K562 (cell line): ENCODE data around the gene PI4K2B. TPM values are rescaled to one million over a fixed set of nuclear protein-coding genes. Genes with fewer than 3 reads are reported as not detected.

Experiments used
- ATAC-seq: fragments of 200-7000 bp; cut with Tn5 transposase; 3 replicates; pipeline ENCODE4 v1.9.1; 2020; ENCODE audit warnings: moderate library complexity
- BruUV-seq: library from RNA; stranded (reverse); fragments of 400-500 nt; replicated peaks from 2 replicates; lab custom pipeline; 2021; lab: Mats Ljungman, UMichigan
- CTCF ChIA-PET: fragments of 300-600 bp; formaldehyde crosslinking; extraction: SDS; loops from one replicate; lab custom pipeline; 2021; ENCODE audit warnings: low intra/inter-chr PET ratio; lab: Yijun Ruan, JAX
- POLR2A ChIA-PET: fragments of 300-600, 350-650 bp; sonication (Branson Sonifier 250); formaldehyde crosslinking; extraction: SDS; loops from one replicate; lab custom pipeline; 2021; ENCODE audit warnings: antibody characterized with exemption, inconsistent platforms; lab: Yijun Ruan, JAX
- DNase-seq, 4 experiments: peaks; one replicate each; pipeline versions ENCODE4 v3.0.0 to v3.0.0-alpha.2; 2011 to 2018; ENCODE audit warnings: low spot score in 3 of 4, mixed read lengths in 3 of 4; ENCODE audit errors: extremely low read depth in 1 of 4
- FAIRE-seq: peaks from 2 replicates; lab custom pipeline; 2011; peaks lifted over from hg19 to GRCh38; lab: Jason Lieb, UNC
- H2AFZ ChIP-seq: 2 replicates; pipeline ENCODE4 v1.6.0; 2011; ENCODE audit warnings: low read depth, low read length, control low read depth, inconsistent platforms
- H3K27ac ChIP-seq: fragments of 200-600 bp; 3 replicates; pipeline ENCODE4 v1.8.0; 2011; ENCODE audit warnings: low read depth, mild to moderate bottlenecking, control low read depth, inconsistent platforms, low read length, moderate library complexity, mixed read lengths; ENCODE audit errors: extremely low read depth
- H3K27me3 ChIP-seq, 2 experiments: fragments of 300-600 bp in 1 of 2; 2 replicates in 1 of 2; 3 replicates in 1 of 2; pipeline versions ENCODE4 v1.6.0 to v1.8.0; 2011; ENCODE audit warnings: inconsistent platforms in 2 of 2, low read length in 2 of 2, mild to moderate bottlenecking in 1 of 2, mixed read lengths in 1 of 2, moderate library complexity in 1 of 2; ENCODE audit not compliant: control insufficient read depth in 2 of 2, insufficient read depth in 2 of 2
- H3K36me3 ChIP-seq: fragments of 300-600 bp; 3 replicates; pipeline ENCODE4 v1.8.0; 2011; ENCODE audit warnings: mild to moderate bottlenecking, low read length, inconsistent platforms; ENCODE audit not compliant: control insufficient read depth, insufficient read depth
- H3K4me1 ChIP-seq, 2 experiments: fragments of 200-600 bp in 1 of 2; replicated peaks in 1 of 2; 2 replicates in 1 of 2; 3 replicates in 1 of 2; pipeline versions ENCODE4 v1.5.1 to v1.8.0; 2011; ENCODE audit warnings: inconsistent platforms in 2 of 2, low read length in 2 of 2, mild to moderate bottlenecking in 1 of 2, mixed read lengths in 1 of 2, moderate library complexity in 1 of 2; ENCODE audit not compliant: control insufficient read depth in 2 of 2, insufficient read depth in 2 of 2
- H3K4me2 ChIP-seq: 2 replicates; pipeline ENCODE4 v1.6.1; 2011; ENCODE audit warnings: low read length, control low read depth, inconsistent platforms, mixed read lengths; ENCODE audit not compliant: insufficient read depth
- H3K4me3 ChIP-seq: fragments of 200-600 bp; sonication (generic), shearing (Covaris generic); 2 replicates; pipeline ENCODE4 v1.5.1; 2016; ENCODE audit warnings: control low read depth, inconsistent platforms
- H3K79me2 ChIP-seq: fragments of 200-600 bp; 3 replicates; pipeline ENCODE4 v1.8.0; 2011; ENCODE audit warnings: low read length, inconsistent platforms; ENCODE audit not compliant: control insufficient read depth, insufficient read depth
- H3K9ac ChIP-seq, 2 experiments: 2 replicates each; pipeline versions ENCODE4 v1.6.0 to v1.6.1; 2011; ENCODE audit warnings: low read depth in 2 of 2, low read length in 2 of 2, control low read depth in 1 of 2, inconsistent platforms in 1 of 2, mild to moderate bottlenecking in 1 of 2, mixed read lengths in 1 of 2; ENCODE audit not compliant: insufficient read depth in 1 of 2
- H3K9me1 ChIP-seq: one replicate; pipeline ENCODE4 v1.6.0; 2011; ENCODE audit warnings: inconsistent platforms, mild to moderate bottlenecking, low read length, moderate library complexity; ENCODE audit not compliant: control insufficient read depth, insufficient read depth
- H3K9me3 ChIP-seq: replicated peaks from 2 replicates; pipeline ENCODE4 v1.5.1; 2011; ENCODE audit warnings: low read depth, low read length, inconsistent platforms; ENCODE audit not compliant: control insufficient read depth, insufficient read depth
- H4K20me1 ChIP-seq: replicated peaks from 2 replicates; pipeline ENCODE4 v1.6.1; 2011; ENCODE audit warnings: low read length, inconsistent platforms, mixed read lengths; ENCODE audit not compliant: control insufficient read depth, insufficient read depth
- CEBPB ChIP-seq: fragments of 450-650 bp; IDR thresholded peaks from 2 replicates; pipeline ENCODE4 v1.6.1; 2016; ENCODE audit warnings: missing genetic modification characterization, missing compliant biosample characterization
- GTF2A2 ChIP-seq: IDR thresholded peaks from 2 replicates; pipeline ENCODE4 v1.6.1; 2016; ENCODE audit warnings: mild to moderate bottlenecking, missing genetic modification characterization, missing compliant biosample characterization
- RNF219 ChIP-seq: fragments of 250-450 bp; sonication (Bioruptor Pico); IDR thresholded peaks from 2 replicates; pipeline ENCODE4 v1.5.0; 2022; ENCODE audit warnings: mild to moderate bottlenecking
- TCF7 ChIP-seq: sonication (generic); IDR thresholded peaks from 2 replicates; pipeline ENCODE4 v1.6.1; 2016; ENCODE audit warnings: antibody characterized with exemption, borderline replicate concordance
- TEAD4 ChIP-seq, 2 experiments: sonication (generic) in 1 of 2; formaldehyde crosslinking in 1 of 2; IDR thresholded peaks; 2 replicates each; pipeline versions ENCODE4 v1.6.1 to v1.8.0; 2012 to 2022; ENCODE audit warnings: borderline replicate concordance in 1 of 2, inconsistent platforms in 1 of 2, low read length in 1 of 2, mild to moderate bottlenecking in 1 of 2, missing genetic modification reagents in 1 of 2
- ZNF143 ChIP-seq: sonication (generic); formaldehyde crosslinking; IDR thresholded peaks from 2 replicates; pipeline ENCODE4 v1.9.0; 2022; ENCODE audit warnings: mild to moderate bottlenecking, missing genetic modification reagents
- ZSCAN32 ChIP-seq: fragments of 450-650 bp; formaldehyde crosslinking; IDR thresholded peaks from 2 replicates; pipeline ENCODE4 v1.4.0; 2020; ENCODE audit warnings: mild to moderate bottlenecking, moderate library complexity
- WGBS: fragments of 100-300 bp; shearing (Covaris generic); methylation state at CpG from one replicate; pipeline ENCODE4 v1.1.6; 2016; ENCODE audit warnings: low coverage, mixed read lengths; ENCODE audit not compliant: insufficient coverage; ENCODE audit errors: missing lambda C conversion rate; 5-methylcytosine and 5-hydroxymethylcytosine counted together
- in situ Hi-C: fragments of 300-500 bp; cut with MboI; formaldehyde crosslinking; loops from 4 replicates; pipeline ENCODE4 v1.15.0; 2018; ENCODE audit warnings: inconsistent platforms, mixed read lengths
- intact Hi-C: fragments of 100-400 bp; cut with micrococcal nuclease; formaldehyde crosslinking; loops from 2 replicates; pipeline ENCODE4 v1.14.2; 2022
- polyA plus RNA-seq, 8 experiments: library from polyadenylated mRNA; depleted of rRNA in 4 of 8; stranded (reverse) in 5 of 8; unstranded in 3 of 8; fragments of >200 nt; fragmentation: Nextera tagmentation in 2 of 8; fragmentation: Illumina TruSeq in 1 of 8; extraction: Ambion mirVana in 2 of 8; extraction: Trizol in 1 of 8; gene quantifications; 2 replicates each; pipeline versions ENCODE4 v1.2.1 to v1.2.3, GENCODE V29; 2011 to 2014; ENCODE audit warnings: inconsistent platforms in 1 of 8, missing spikeins in 1 of 8
- total RNA-seq, 7 experiments: library from RNA; depleted of rRNA in 6 of 7; stranded (reverse); fragments of >200 nt in 6 of 7; fragmentation: Illumina TruSeq in 2 of 7; extraction: Trizol in 2 of 7; gene quantifications; 2 replicates each; pipeline versions ENCODE4 v1.2.1 to v1.2.3, GENCODE V29; 2011 to 2021; ENCODE audit warnings: low replicate concordance in 1 of 7

PI4K2B gene
- total and polyA plus RNA-seq, 9 of the 15 experiments (the other 6 are each of a cell fraction or from before 2014, with no cell fraction given): 4.5 to 21.4 (median 16.5) TPM

- TF ChIP-seq RNF219 (CRISPR knock-in tag) (no peak), CEBPB (tag) (0 out of 2 replicates have a peak, but pooled peaks have one; percentile 31), TEAD4 (IDR thresholded peaks at IDR 0.05; ENCODE audit: low read length) (peak; percentile 5; the same call in 1 of the 2 replicates), TEAD4 (CRISPR knock-in tag; IDR thresholded peaks at IDR 0.05; ENCODE audit: borderline replicate concordance) (no peak), GTF2A2 (tag) (no peak), TCF7 (no peak), ZNF143 (CRISPR knock-in tag) (no peak)
These were observed 76.4 kb downstream of the PI4K2B start (continued) for GRCh38 chr4:25310066-25310802.

- no peak for FAIRE-seq
- ChIA-PET POLR2A (no interaction called here), CTCF (no interaction called here)
- Histone ChIP-seq H2AFZ (peak overlapping the region; percentile 54), H3K79me2 (peaks cover 18% of the 10 kb centered on the region), H3K4me1 (peaks cover 9 to 16% of the 10 kb centered on the region in 2 experiments; a peak in 4 of 5 replicates), H3K27ac (peak overlapping the region; percentile 53; the same call in 1 of the 3 replicates), H3K27me3 (no peaks in the 10 kb centered on the region), H3K9me3 (no peaks in the 10 kb centered on the region), H3K36me3 (peaks cover 13% of the 10 kb centered on the region; the same call in 1 of the 3 replicates), H3K4me3 (no peak overlapping the region), H3K4me2 (peak overlapping the region; percentile 22; the same call in 1 of the 2 replicates), H3K9ac (no peak overlapping the region), H4K20me1 (no peaks in the 10 kb centered on the region), H3K9me1 (no peaks in the 10 kb centered on the region)
- BruUV-seq: no TSS peak
- 0% methylated on average over 1 of the region's 1 CpG for WGBS
- intact Hi-C loops: loop anchor here (5.0 kb wide), 1 partner anchor 67 kb away; the partner anchor contains the start of gene ANAPC4
- ATAC-seq: no peak
- in situ Hi-C loops: no loop called here
- DNase-seq: no peak
- TF ChIP-seq ZSCAN32 (CRISPR knock-in tag): no peak
These were observed 77.0 kb downstream of the PI4K2B start for GRCh38 chr4:25310803-25311166.
